HG03095 (cell line): ENCODE data around the gene MCL1.

Source experiments
- ATAC-seq: cut with Tn5 transposase; IDR thresholded peaks from one replicate; pipeline ENCODE4 v1.9.1; 2021; ENCODE audit warnings: moderate library complexity; ENCODE audit not compliant: unreplicated experiment

The MCL1 gene

GRCh38 chr1:150558303-150558704, 21.1 kb downstream of the MCL1 start:
- ATAC-seq: no peak

GRCh38 chr1:150557813-150558212, 21.6 kb downstream of the MCL1 start:
- no peak for ATAC-seq

- no peak for ATAC-seq
Measured at GRCh38 chr1:150557065-150557600, 22.3 kb downstream of the MCL1 start.

DNA sequence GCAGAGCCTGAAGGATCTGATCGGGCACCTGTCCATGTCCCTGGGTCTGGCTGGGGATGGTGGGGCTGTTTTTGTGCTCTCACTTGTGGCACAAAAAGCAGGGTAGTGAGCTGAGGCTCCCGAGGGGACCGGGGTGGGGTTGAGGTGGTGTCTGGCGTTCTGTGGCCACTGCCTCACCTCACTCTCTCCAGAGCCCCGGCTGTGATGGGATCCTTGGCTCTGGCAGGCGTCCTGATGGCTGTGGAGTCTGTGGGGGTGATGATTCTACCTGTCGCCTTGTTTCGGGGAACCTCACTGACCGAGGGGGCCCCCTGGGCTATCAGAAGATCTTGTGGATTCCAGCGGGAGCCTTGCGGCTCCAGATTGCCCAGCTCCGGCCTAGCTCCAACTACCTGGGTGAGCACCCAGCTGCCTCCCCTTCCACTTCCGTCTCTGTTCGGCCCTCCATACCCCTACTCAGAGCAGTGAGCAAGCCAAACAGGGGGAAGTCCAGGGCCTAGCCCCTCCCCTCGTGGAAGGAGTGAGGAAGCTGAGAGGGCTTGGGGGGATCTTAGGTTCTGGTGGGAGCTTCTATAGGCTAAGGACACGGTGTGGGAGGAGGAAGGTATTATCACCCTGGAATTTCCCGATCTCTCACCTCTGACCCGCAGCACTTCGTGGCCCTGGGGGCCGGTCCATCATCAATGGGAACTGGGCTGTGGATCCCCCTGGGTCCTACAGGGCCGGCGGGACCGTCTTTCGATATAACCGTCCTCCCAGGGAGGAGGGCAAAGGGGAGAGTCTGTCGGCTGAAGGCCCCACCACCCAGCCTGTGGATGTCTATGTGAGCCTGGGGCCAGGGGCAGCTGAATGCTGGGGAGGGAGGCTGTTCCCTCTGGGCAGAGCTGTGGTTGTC, 23.2 kb downstream of the MCL1 start:
- ATAC-seq: no peak

DNA sequence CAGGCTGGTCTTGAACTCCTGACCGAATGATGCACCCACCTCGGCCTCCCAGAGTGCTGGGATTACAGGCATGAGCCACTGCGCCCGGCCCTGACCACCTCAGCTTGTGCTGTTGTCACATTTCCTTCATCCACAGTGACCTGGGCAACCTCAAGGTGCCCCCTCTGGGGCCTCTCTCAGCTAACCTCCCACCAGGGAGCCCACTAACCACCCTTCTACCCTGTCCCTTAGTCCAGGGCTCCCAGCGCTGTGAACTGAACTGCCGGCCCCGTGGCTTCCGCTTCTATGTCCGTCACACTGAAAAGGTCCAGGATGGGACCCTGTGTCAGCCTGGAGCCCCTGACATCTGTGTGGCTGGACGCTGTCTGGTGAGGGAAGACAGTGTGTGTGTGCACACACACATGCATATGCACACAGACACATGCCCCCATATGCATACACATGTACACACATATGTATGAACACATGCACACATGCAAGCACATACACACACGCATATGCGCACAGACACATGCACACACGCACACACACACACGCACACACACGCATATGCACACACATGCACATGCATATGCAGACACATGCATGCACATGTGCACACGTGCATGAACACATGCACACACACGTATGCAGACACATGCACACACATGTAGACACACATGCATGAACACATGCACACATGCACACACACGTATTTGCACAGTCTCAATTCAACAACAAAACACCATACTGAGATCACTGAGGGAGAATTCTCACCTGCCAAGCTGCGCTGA, 24.0 kb downstream of the MCL1 start:
- ATAC-seq: no peak

DNA sequence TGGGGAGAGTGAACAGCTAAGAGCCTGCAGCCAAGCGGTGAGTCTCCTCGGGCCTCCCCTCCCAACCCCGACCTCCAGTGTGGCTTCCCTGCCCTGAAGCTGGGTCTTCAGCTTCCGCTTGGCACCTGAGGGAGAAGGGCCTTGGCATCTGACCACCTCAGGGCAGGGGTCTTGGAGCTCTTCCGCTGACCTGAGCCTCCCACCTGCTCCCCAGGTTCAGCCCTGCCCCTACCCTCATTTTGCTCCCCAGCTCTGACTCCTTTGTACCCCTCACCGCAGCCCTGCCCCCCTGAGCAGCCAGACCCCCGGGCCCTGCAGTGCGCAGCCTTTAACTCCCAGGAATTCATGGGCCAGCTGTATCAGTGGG, 25.3 kb downstream of the MCL1 start:
- no peak for ATAC-seq

DNA sequence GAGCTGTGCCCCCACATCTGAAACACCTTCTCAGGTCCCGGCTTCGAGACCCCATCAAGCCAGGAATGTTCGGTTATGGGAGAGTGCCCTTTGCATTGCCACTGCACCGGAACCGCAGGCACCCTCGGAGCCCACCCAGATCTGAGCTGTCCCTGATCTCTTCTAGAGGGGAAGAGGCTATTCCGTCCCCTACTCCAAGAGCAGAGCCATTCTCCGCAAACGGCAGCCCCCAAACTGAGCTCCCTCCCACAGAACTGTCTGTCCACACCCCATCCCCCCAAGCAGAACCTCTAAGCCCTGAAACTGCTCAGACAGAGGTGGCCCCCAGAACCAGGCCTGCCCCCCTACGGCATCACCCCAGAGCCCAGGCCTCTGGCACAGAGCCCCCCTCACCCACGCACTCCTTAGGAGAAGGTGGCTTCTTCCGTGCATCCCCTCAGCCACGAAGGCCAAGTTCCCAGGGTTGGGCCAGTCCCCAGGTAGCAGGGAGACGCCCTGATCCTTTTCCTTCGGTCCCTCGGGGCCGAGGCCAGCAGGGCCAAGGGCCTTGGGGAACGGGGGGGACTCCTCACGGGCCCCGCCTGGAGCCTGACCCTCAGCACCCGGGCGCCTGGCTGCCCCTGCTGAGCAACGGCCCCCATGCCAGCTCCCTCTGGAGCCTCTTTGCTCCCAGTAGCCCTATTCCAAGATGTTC, 25.9 kb downstream of the MCL1 start:
- ATAC-seq: no peak

GRCh38 chr1:150552911-150553289, 26.5 kb downstream of the MCL1 start:
- no peak for ATAC-seq

DNA sequence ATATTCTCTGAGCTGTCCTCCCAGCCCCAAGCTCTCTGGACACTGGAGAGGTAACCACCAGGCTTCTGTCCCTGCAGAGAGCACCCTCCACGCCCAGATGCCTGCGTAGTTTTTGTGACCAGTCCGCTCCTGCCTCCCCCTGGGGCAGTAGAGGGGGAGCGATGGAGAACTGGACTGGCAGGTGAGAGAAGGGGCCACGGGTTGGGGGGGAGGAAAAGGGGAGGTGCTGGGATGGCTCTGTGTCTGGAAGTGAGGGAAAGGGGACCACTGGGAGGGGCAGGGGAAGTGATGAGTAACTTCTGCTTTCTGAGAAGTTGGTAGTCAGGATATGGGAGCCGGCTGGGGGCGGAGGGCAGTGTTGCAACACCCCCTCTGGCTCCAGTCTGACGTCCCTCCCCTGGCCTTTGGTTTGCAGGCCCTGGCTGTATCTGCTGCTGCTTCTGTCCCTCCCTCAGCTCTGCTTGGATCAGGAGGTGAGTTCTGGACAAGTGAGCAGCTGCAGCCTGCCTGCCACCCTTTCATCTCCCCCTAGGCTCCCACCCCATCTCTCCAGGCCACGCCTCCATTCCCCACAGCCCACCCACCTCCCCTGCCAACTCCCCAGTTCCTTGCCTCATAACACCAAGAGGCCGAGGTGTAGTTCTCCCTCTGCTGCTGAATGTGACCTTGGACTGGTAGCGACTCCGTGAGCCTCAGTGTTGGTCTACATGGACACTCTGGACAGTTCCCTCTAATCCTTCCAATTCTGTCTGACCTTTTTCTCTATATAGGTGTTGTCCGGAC, 27.1 kb downstream of the MCL1 start:
- ATAC-seq: no peak

GRCh38 chr1:150551784-150552127, 27.7 kb downstream of the MCL1 start:
- no peak for ATAC-seq

GRCh38 chr1:150551051-150551783, 28.2 kb downstream of the MCL1 start:
- no peak for ATAC-seq

- no peak for ATAC-seq
Measured at GRCh38 chr1:150550222-150551050, 29.0 kb downstream of the MCL1 start.

- no peak for ATAC-seq
Measured at GRCh38 chr1:150549496-150550221, 29.8 kb downstream of the MCL1 start.

DNA sequence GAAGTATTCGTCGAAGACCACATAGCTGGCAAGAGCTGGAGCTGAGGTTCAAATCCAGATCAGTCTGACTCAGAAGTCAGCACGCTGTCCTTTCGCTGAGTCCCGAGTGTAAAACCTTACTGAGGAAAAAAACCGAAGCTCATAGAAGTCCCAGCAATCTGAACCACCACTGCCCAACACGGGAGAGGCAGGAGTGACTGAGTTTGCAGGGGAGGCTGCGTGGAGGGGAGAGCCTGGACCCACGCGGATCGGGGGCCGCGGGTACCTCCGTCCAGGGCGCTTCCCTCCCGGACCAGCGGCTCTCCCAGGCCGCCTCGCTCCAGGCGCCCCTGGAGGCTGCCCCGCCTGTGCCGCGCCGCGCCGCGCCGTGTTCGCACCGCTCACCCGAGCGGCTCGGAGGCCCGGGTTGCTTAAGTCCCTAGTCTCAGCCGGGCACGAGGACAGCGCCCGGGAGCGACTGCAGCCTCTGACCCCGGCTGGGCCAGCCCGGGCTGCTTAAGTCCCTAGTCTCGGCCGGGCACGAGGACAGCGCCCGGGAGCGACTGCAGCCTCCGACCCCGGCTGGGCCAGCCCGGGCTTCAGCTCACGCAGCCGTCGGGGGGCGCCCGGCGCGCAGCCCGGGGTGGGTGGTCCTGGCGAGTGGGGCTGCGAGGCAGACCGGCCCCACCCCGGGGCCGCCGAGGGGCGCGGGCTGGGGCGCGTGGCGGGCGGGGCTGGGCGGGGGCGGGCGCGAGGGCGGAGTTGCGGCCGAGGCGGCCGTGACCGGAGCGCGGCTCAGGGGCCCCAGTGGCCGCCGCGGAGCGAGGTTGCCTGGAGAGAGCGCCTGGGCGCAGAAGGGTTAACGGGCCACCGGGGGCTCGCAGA, 30.5 kb downstream of the MCL1 start, which contains the start of gene ADAMTSL4:
TSS of gene ADAMTSL4 (plus strand) at position 777 of the 864 bp plus-strand sequence. CDS start 2,881 bp downstream, outside the sequence.
- no peak for ATAC-seq

- no peak for ATAC-seq
Measured at GRCh38 chr1:150548324-150548631, 31.1 kb downstream of the MCL1 start.

GRCh38 chr1:150546294-150546937, 33.0 kb downstream of the MCL1 start:
- ATAC-seq: no peak

DNA sequence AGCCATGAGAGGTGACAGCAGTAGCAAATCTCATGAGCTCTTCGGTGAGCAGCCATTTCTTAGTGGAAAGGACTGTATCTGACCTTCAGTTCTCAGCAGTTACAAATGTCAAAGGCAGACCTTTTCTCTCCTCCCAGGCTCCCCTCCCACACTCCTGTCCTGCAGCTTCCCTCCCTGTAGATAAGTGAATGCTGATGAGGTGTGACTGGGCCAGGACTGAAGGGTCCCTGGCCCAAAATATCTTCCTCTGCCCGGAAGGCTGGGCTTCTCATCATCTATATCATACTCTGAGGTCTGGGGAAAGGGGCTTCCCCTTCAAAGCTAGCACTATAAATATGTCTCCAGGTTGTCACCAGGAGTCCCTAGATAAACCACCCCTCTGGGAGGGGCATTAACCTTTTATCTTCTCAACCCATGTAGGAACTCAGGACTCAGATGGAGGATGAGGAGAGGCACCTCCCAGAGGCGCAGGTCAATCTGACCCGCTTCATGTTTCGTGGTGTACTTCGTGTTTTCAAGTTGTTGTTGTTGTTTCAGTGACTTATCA, 33.9 kb downstream of the MCL1 start:
- no peak for ATAC-seq
